AG09319 (cell line): ENCODE results near the gene SLC37A1.

ENCODE experiments used
- DNase-seq: peaks from one replicate; pipeline ENCODE4 v3.0.0-alpha.2; 2010; ENCODE audit warnings: low read depth; ENCODE audit errors: extremely low read depth
- CTCF ChIP-seq: IDR thresholded peaks from 2 replicates; pipeline ENCODE4 v1.5.1; 2011; ENCODE audit warnings: low read depth, mild to moderate bottlenecking, inconsistent platforms, low read length, moderate library complexity

SLC37A1 gene

GRCh38 chr21:42562816-42563215, 49.2 kb downstream of the SLC37A1 start:
- no peak for DNase-seq
- TF ChIP-seq CTCF = no peak

GRCh38 chr21:42563261-42563660, 49.6 kb downstream of the SLC37A1 start:
- TF ChIP-seq CTCF = no peak

GRCh38 chr21:42563686-42564085, 50.0 kb downstream of the SLC37A1 start:
- DNase-seq = no peak
- TF ChIP-seq CTCF = no peak

More at GRCh38 chr21:42563261-42563660, 49.6 kb downstream of the SLC37A1 start:
- no peak for DNase-seq

GRCh38 chr21:42564561-42564971, 50.9 kb downstream of the SLC37A1 start:
- no peak for TF ChIP-seq CTCF
- DNase-seq = no peak

- TF ChIP-seq CTCF = no peak
- DNase-seq = no peak
Observed at GRCh38 chr21:42565206-42565810, 51.7 kb downstream of the SLC37A1 start.

- no peak for TF ChIP-seq CTCF
- no peak for DNase-seq
Observed at GRCh38 chr21:42565886-42566523, 52.4 kb downstream of the SLC37A1 start.

- DNase-seq = no peak
- no peak for TF ChIP-seq CTCF
Observed at GRCh38 chr21:42566524-42567213, 53.0 kb downstream of the SLC37A1 start.
